NCI-H1436 (cell line): ENCODE measurements around the gene EHBP1.

Experiments
- DNase-seq: peaks from one replicate; lab custom pipeline; 2025; lab: John Stamatoyannopoulos, UW

Gene EHBP1

GRCh38 chr2:62884514-62884913 is 179.0 kb downstream of the EHBP1 start:
- DNase-seq = no peak

GRCh38 chr2:62894966-62895631 is 189.6 kb downstream of the EHBP1 start:
- DNase-seq = no peak

GRCh38 chr2:62895632-62896009 is 190.1 kb downstream of the EHBP1 start:
- no peak for DNase-seq

- DNase-seq = no peak
Measured at GRCh38 chr2:62897187-62897827, 191.8 kb downstream of the EHBP1 start.

- DNase-seq = no peak
Measured at GRCh38 chr2:62904344-62904743, 198.8 kb downstream of the EHBP1 start.

GRCh38 chr2:62908145-62908544 is 202.6 kb downstream of the EHBP1 start:
- no peak for DNase-seq

- DNase-seq = no peak
Measured at GRCh38 chr2:62913311-62913710, 207.8 kb downstream of the EHBP1 start.

- no peak for DNase-seq
Measured at GRCh38 chr2:62919041-62919440, 213.5 kb downstream of the EHBP1 start.

GRCh38 chr2:62920070-62920469 is 214.6 kb downstream of the EHBP1 start:
- no peak for DNase-seq

GRCh38 chr2:62923242-62923641 is 217.7 kb downstream of the EHBP1 start:
- DNase-seq = no peak

GRCh38 chr2:62923881-62924280 is 218.4 kb downstream of the EHBP1 start:
- DNase-seq = no peak

GRCh38 chr2:62928015-62928414 is 222.5 kb downstream of the EHBP1 start:
- no peak for DNase-seq

- no peak for DNase-seq
Measured at GRCh38 chr2:62931536-62931935, 226.0 kb downstream of the EHBP1 start.

GRCh38 chr2:62933398-62933917 is 227.9 kb downstream of the EHBP1 start:
- no peak for DNase-seq

GRCh38 chr2:62934517-62934916 is 229.0 kb downstream of the EHBP1 start:
- DNase-seq = no peak

GRCh38 chr2:62938126-62938525 is 232.6 kb downstream of the EHBP1 start:
- DNase-seq = no peak

- DNase-seq = no peak
Measured at GRCh38 chr2:62939735-62940491, 234.4 kb downstream of the EHBP1 start.

GRCh38 chr2:62940697-62941096 is 235.2 kb downstream of the EHBP1 start:
- no peak for DNase-seq

GRCh38 chr2:62941413-62941812 is 235.9 kb downstream of the EHBP1 start:
- DNase-seq = no peak

- no peak for DNase-seq
Measured at GRCh38 chr2:62944362-62944761, 238.8 kb downstream of the EHBP1 start.

- no peak for DNase-seq
Measured at GRCh38 chr2:62947403-62947802, 241.9 kb downstream of the EHBP1 start.

GRCh38 chr2:62956651-62957050 is 251.1 kb downstream of the EHBP1 start:
- DNase-seq = no peak

- DNase-seq = no peak
Measured at GRCh38 chr2:62958206-62958605, 252.7 kb downstream of the EHBP1 start.
